ENCODE data around the gene NPAT. TPM values are rescaled to one million over a fixed set of nuclear protein-coding genes. Genes with fewer than 3 reads are reported as not detected.
A peak's percentile ranks its signal among the peaks of the same experiment; 100 is the strongest.

The NPAT gene
- total and polyA plus RNA-seq, 9 of the 15 experiments (the other 6 are each of a cell fraction or from before 2014, with no cell fraction given), result 8.8 to 30.0 (median 22.1) TPM

GRCh38 chr11:108203075-108203474, 19.4 kb downstream of the NPAT start:
- Histone ChIP-seq H3K4me1 (replicated peaks in 1 of 2; ENCODE audit: control insufficient read depth in 2 of 2, insufficient read depth in 2 of 2, low read length in 2 of 2) (peaks cover 13 to 31% of the 10 kb centered on the region in 2 experiments), H3K9ac (ENCODE audit: insufficient read depth in 1 of 2, low read depth in 2 of 2, low read length in 2 of 2) (no peak overlapping the region), H3K79me2 (ENCODE audit: control insufficient read depth, insufficient read depth, low read length) (peaks cover 97% of the 10 kb centered on the region), H3K4me3 (no peak overlapping the region), H3K4me2 (ENCODE audit: insufficient read depth, low read length) (no peak overlapping the region), H2AFZ (ENCODE audit: low read depth, low read length) (no peak overlapping the region), H3K27ac (ENCODE audit: extremely low read depth, low read depth, low read length) (no peak overlapping the region), H4K20me1 (replicated peaks; ENCODE audit: control insufficient read depth, insufficient read depth, low read length) (peaks cover 10% of the 10 kb centered on the region; the same call in 1 of the 2 replicates), H3K36me3 (ENCODE audit: control insufficient read depth, insufficient read depth, low read length) (peaks cover 78% of the 10 kb centered on the region), H3K27me3 (ENCODE audit: control insufficient read depth in 2 of 2, insufficient read depth in 2 of 2, low read length in 2 of 2) (no peaks in the 10 kb centered on the region), H3K9me3 (replicated peaks; ENCODE audit: control insufficient read depth, insufficient read depth, low read depth, low read length) (peaks cover 26% of the 10 kb centered on the region), H3K9me1 (ENCODE audit: control insufficient read depth, insufficient read depth, low read length) (no peaks in the 10 kb centered on the region)
- ATAC-seq, result no peak
- no peak for FAIRE-seq
- in situ Hi-C loops (cut with MboI), result no loop called here
- POLR2A ChIA-PET, result interaction anchor here (1.0 kb wide), 1 partner anchor 12 kb away, joined by 3 read pairs; no protein-coding TSS in a partner anchor
- no TSS peak for BruUV-seq (replicated peaks)
- CTCF ChIA-PET (ENCODE audit: low intra/inter-chr PET ratio), result no interaction called here
- 34% methylated on average over 2 of the region's 2 CpGs for WGBS (ENCODE audit: insufficient coverage, low coverage, missing lambda C conversion rate)
- TF ChIP-seq CTCF (IDR thresholded peaks at IDR 0.05 in 2 of 3, conservative IDR thresholded peaks at IDR 0.05 in 1 of 3; ENCODE audit: insufficient read depth in 2 of 3, low read depth in 1 of 3, low read length in 3 of 3) (no peak), RBM22 (IDR thresholded peaks at IDR 0.05; ENCODE audit: low read depth, low read length, poor library complexity, severe bottlenecking) (no peak), NFIC (IDR thresholded peaks at IDR 0.05) (peak; percentile 38; the same call in 1 of the 2 replicates), ZNF511 (CRISPR knock-in tag; IDR thresholded peaks at IDR 0.05) (no peak), ZNF830 (CRISPR knock-in tag; IDR thresholded peaks at IDR 0.05) (no peak), ZNF766 (CRISPR knock-in tag; conservative IDR thresholded peaks at IDR 0.05) (peak; percentile 95)
- no peak for DNase-seq (ENCODE audit: extremely low read depth in 1 of 4, low spot score in 3 of 4)
- intact Hi-C loops (cut with micrococcal nuclease), result no loop called here

Data from K562 (cell line).